K562 (cell line): ENCODE results near the gene BEST1. TPM values are rescaled to one million over a fixed set of nuclear protein-coding genes. Genes with fewer than 3 reads are reported as not detected.

ENCODE experiments used
- CHCHD3 ChIP-seq: fragments of 250-450 bp; sonication (Bioruptor Pico); IDR thresholded peaks from 2 replicates; pipeline ENCODE4 v2.1.2; 2022; ENCODE audit warnings: mild to moderate bottlenecking
- CHD1 ChIP-seq: fragments of 200-600 bp; sonication (generic); IDR thresholded peaks from one replicate; pipeline ENCODE4 v1.6.1; 2012; ENCODE audit warnings: mild to moderate bottlenecking, moderate library complexity, low read length, inconsistent platforms
- CXXC5 ChIP-seq: fragments of 250-450 bp; sonication (Bioruptor Pico); IDR thresholded peaks from 2 replicates; pipeline ENCODE4 v1.8.0; 2022; ENCODE audit warnings: inconsistent platforms, mild to moderate bottlenecking, moderate library complexity
- EZH2 ChIP-seq: IDR thresholded peaks from 2 replicates; pipeline ENCODE4 v1.6.1; 2012; ENCODE audit warnings: low read depth, mild to moderate bottlenecking, inconsistent platforms, low read length, borderline replicate concordance
- FOXM1 ChIP-seq, 2 experiments: fragments of 450-650 bp in 1 of 2; sonication (generic) in 1 of 2; formaldehyde crosslinking in 1 of 2; IDR thresholded peaks; 2 replicates each; pipeline versions ENCODE4 v1.6.1 to v1.9.0; 2017 to 2022; ENCODE audit warnings: low read depth in 2 of 2, mild to moderate bottlenecking in 2 of 2, missing genetic modification reagents in 1 of 2, moderate library complexity in 1 of 2
- IFI16 ChIP-seq: fragments of 250-450 bp; sonication (Bioruptor Pico); IDR thresholded peaks from 2 replicates; pipeline ENCODE4 v2.1.2; 2022; ENCODE audit warnings: mild to moderate bottlenecking, inconsistent platforms
- IRF2 ChIP-seq: sonication (generic); formaldehyde crosslinking; IDR thresholded peaks from 2 replicates; pipeline ENCODE4 v1.8.1; 2022; ENCODE audit warnings: mild to moderate bottlenecking, missing genetic modification reagents
- JUN ChIP-seq, 2 experiments: sonication (generic) in 1 of 2; formaldehyde crosslinking in 1 of 2; IDR thresholded peaks; 2 replicates each; pipeline versions ENCODE4 v1.6.1 to v1.8.0; 2012 to 2022; ENCODE audit warnings: borderline replicate concordance in 2 of 2, mild to moderate bottlenecking in 2 of 2, improper control_type of control experiment in 1 of 2, low read depth in 1 of 2, low read length in 1 of 2, missing genetic modification reagents in 1 of 2
- KDM1A ChIP-seq, 2 experiments: fragments of 450-650 bp; IDR thresholded peaks; 2 replicates each; pipeline ENCODE4 v1.6.1; 2016; ENCODE audit warnings: mild to moderate bottlenecking in 2 of 2
- KLF6 ChIP-seq: fragments of 250-450 bp; sonication (Bioruptor Pico); IDR thresholded peaks from 2 replicates; pipeline ENCODE4 v1.4.0; 2020; ENCODE audit warnings: mild to moderate bottlenecking, moderate library complexity, borderline replicate concordance
- MAFK ChIP-seq: IDR thresholded peaks from 2 replicates; pipeline ENCODE4 v1.6.1; 2011; ENCODE audit warnings: low read length, improper control_type of control experiment
- MTA1 ChIP-seq: fragments of 450-650 bp; IDR thresholded peaks from 2 replicates; pipeline ENCODE4 v1.6.1; 2017; ENCODE audit warnings: borderline replicate concordance
- ZBTB8A ChIP-seq: fragments of 450-650 bp; IDR thresholded peaks from 2 replicates; pipeline ENCODE4 v1.6.1; 2018; ENCODE audit warnings: mild to moderate bottlenecking, moderate library complexity; ENCODE audit not compliant: partially characterized antibody
- ZNF121 ChIP-seq: sonication (generic); formaldehyde crosslinking; conservative IDR thresholded peaks from 2 replicates; pipeline ENCODE4 v1.8.0; 2022; ENCODE audit warnings: missing genetic modification reagents
- ZNF143 ChIP-seq: sonication (generic); formaldehyde crosslinking; IDR thresholded peaks from 2 replicates; pipeline ENCODE4 v1.9.0; 2022; ENCODE audit warnings: mild to moderate bottlenecking, missing genetic modification reagents
- ZNF217 ChIP-seq: sonication (generic); formaldehyde crosslinking; IDR thresholded peaks from 2 replicates; pipeline ENCODE4 v1.8.0; 2022; ENCODE audit warnings: mild to moderate bottlenecking, missing genetic modification reagents
- ZNF445 ChIP-seq: fragments of 250-450 bp; sonication (Bioruptor Pico); IDR thresholded peaks from 2 replicates; pipeline ENCODE4 v1.4.0; 2020; ENCODE audit warnings: low read depth, mild to moderate bottlenecking, moderate library complexity
- ZNF717 ChIP-seq: fragments of 250-450 bp; sonication (Bioruptor Pico); IDR thresholded peaks from 2 replicates; pipeline ENCODE4 v1.5.0; 2021
- polyA plus RNA-seq, 8 experiments: library from polyadenylated mRNA; depleted of rRNA in 4 of 8; stranded (reverse) in 5 of 8; unstranded in 3 of 8; fragments of >200 nt; fragmentation: Nextera tagmentation in 2 of 8; fragmentation: Illumina TruSeq in 1 of 8; extraction: Ambion mirVana in 2 of 8; extraction: Trizol in 1 of 8; gene quantifications; 2 replicates each; pipeline versions ENCODE4 v1.2.1 to v1.2.3, GENCODE V29; 2011 to 2014; ENCODE audit warnings: inconsistent platforms in 1 of 8, missing spikeins in 1 of 8
- total RNA-seq, 7 experiments: library from RNA; depleted of rRNA in 6 of 7; stranded (reverse); fragments of >200 nt in 6 of 7; fragmentation: Illumina TruSeq in 2 of 7; extraction: Trizol in 2 of 7; gene quantifications; 2 replicates each; pipeline versions ENCODE4 v1.2.1 to v1.2.3, GENCODE V29; 2011 to 2021; ENCODE audit warnings: low replicate concordance in 1 of 7
- TF ChIP-seq, protein P1 (sequence below): sonication (generic); formaldehyde crosslinking; IDR thresholded peaks from 2 replicates; pipeline ENCODE4 v1.4.0; 2020; ENCODE audit warnings: mild to moderate bottlenecking, missing genetic modification reagents
- TF ChIP-seq, protein P2 (sequence below): fragments of 250-450 bp; sonication (Bioruptor Pico); IDR thresholded peaks from 2 replicates; pipeline ENCODE4 v1.8.0; 2021; ENCODE audit warnings: moderate library complexity, mild to moderate bottlenecking, inconsistent platforms
- TF ChIP-seq, protein P3 (sequence below): fragments of 250-450 bp; sonication (Bioruptor Pico); IDR thresholded peaks from 2 replicates; pipeline ENCODE4 v1.4.0; 2020; ENCODE audit warnings: mild to moderate bottlenecking

BEST1 gene
- total and polyA plus RNA-seq, 9 of the 15 experiments (the other 6 are each of a cell fraction or from before 2014, with no cell fraction given), result 0.07 to 1.3 (median 0.40) TPM

- TF ChIP-seq, protein P1, sequence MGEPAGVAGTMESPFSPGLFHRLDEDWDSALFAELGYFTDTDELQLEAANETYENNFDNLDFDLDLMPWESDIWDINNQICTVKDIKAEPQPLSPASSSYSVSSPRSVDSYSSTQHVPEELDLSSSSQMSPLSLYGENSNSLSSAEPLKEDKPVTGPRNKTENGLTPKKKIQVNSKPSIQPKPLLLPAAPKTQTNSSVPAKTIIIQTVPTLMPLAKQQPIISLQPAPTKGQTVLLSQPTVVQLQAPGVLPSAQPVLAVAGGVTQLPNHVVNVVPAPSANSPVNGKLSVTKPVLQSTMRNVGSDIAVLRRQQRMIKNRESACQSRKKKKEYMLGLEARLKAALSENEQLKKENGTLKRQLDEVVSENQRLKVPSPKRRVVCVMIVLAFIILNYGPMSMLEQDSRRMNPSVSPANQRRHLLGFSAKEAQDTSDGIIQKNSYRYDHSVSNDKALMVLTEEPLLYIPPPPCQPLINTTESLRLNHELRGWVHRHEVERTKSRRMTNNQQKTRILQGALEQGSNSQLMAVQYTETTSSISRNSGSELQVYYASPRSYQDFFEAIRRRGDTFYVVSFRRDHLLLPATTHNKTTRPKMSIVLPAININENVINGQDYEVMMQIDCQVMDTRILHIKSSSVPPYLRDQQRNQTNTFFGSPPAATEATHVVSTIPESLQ, result no peak
- TF ChIP-seq KLF6 (peak; percentile 77; the same call in 1 of the 2 replicates), IRF2 (CRISPR knock-in tag) (no peak), ZNF445 (CRISPR knock-in tag) (no peak), CHCHD3 (CRISPR knock-in tag) (peak; percentile 13; the same call in 1 of the 2 replicates), MTA1 (peak; percentile 66; the same call in 1 of the 2 replicates), JUN (IDR thresholded peaks at IDR 0.05; ENCODE audit: borderline replicate concordance, low read depth, low read length) (peak; percentile 62; the same call in 1 of the 2 replicates), JUN (CRISPR knock-in tag; IDR thresholded peaks at IDR 0.05; ENCODE audit: borderline replicate concordance) (no peak), KDM1A (IDR thresholded peaks at IDR 0.05) (peak in 1 of 2 experiments; percentile 55; a peak in 3 of 4 replicates), ZNF717 (no peak), ZNF143 (CRISPR knock-in tag) (no peak), IFI16 (CRISPR knock-in tag) (no peak), MAFK (peak; percentile 97), EZH2 (no peak), CHD1 (no peak), FOXM1 (IDR thresholded peaks at IDR 0.05; ENCODE audit: low read depth) (peak; percentile 46), FOXM1 (CRISPR knock-in tag; IDR thresholded peaks at IDR 0.05; ENCODE audit: low read depth) (no peak), ZNF121 (CRISPR knock-in tag) (no peak), ZBTB8A (no peak), ZNF217 (CRISPR knock-in tag) (no peak), CXXC5 (CRISPR knock-in tag) (peak; percentile 73)
- TF ChIP-seq, protein P2, sequence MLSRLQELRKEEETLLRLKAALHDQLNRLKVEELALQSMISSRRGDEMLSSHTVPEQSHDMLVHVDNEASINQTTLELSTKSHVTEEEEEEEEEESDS (CRISPR knock-in tag), result no peak
- TF ChIP-seq, protein P3, sequence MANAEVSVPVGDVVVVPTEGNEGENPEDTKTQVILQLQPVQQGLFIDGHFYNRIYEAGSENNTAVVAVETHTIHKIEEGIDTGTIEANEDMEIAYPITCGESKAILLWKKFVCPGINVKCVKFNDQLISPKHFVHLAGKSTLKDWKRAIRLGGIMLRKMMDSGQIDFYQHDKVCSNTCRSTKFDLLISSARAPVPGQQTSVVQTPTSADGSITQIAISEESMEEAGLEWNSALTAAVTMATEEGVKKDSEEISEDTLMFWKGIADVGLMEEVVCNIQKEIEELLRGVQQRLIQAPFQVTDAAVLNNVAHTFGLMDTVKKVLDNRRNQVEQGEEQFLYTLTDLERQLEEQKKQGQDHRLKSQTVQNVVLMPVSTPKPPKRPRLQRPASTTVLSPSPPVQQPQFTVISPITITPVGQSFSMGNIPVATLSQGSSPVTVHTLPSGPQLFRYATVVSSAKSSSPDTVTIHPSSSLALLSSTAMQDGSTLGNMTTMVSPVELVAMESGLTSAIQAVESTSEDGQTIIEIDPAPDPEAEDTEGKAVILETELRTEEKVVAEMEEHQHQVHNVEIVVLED (CRISPR knock-in tag), result peak; percentile 12; the same call in 1 of the 2 replicates
These were observed 21.3 kb downstream of the BEST1 start (continued) for GRCh38 chr11:61971248-61972111.
